ENCODE measurements around the gene C1orf35.

The C1orf35 gene

GRCh38 chr1:228089519-228090380, 13.4 kb downstream of the C1orf35 start:
- H3K4me3 ChIP-seq (replicated peaks in 1 of 2; ENCODE audit: low read depth in 2 of 2, low read length in 2 of 2), result no peak overlapping the region
- DNase-seq (ENCODE audit: low read depth in 2 of 2), result no peak
- TF ChIP-seq CTCF (IDR thresholded peaks at IDR 0.05; ENCODE audit: low read depth, low read length), result no peak

GRCh38 chr1:228088586-228089498, 14.3 kb downstream of the C1orf35 start:
- DNase-seq (ENCODE audit: low read depth in 2 of 2), result peak; percentile 17 to 46

GRCh38 chr1:228087771-228088251, 15.3 kb downstream of the C1orf35 start:
- H3K4me3 ChIP-seq (replicated peaks in 1 of 2; ENCODE audit: low read depth in 2 of 2, low read length in 2 of 2), result peak overlapping the region in 1 of 2 donors; percentile 27
- DNase-seq (ENCODE audit: low read depth in 2 of 2), result peak; percentile 84 to 90
- peak; percentile 18 for TF ChIP-seq CTCF (IDR thresholded peaks at IDR 0.05; ENCODE audit: low read depth, low read length)

More at GRCh38 chr1:228088586-228089498, 14.3 kb downstream of the C1orf35 start:
- H3K4me3 ChIP-seq (replicated peaks in 1 of 2; ENCODE audit: low read depth in 2 of 2, low read length in 2 of 2), result no peak overlapping the region
- TF ChIP-seq CTCF (IDR thresholded peaks at IDR 0.05; ENCODE audit: low read depth, low read length), result no peak

GRCh38 chr1:228085287-228085951, 17.7 kb downstream of the C1orf35 start:
- peak; percentile 90 to 91 for DNase-seq (ENCODE audit: low read depth in 2 of 2)
- no peak for TF ChIP-seq CTCF (IDR thresholded peaks at IDR 0.05; ENCODE audit: low read depth, low read length)
- H3K4me3 ChIP-seq (replicated peaks in 1 of 2; ENCODE audit: low read depth in 2 of 2, low read length in 2 of 2), result peak overlapping the region; percentile 78 to 95

GRCh38 chr1:228084797-228085196, 18.3 kb downstream of the C1orf35 start:
- no peak for DNase-seq (ENCODE audit: low read depth in 2 of 2)
- no peak for TF ChIP-seq CTCF (IDR thresholded peaks at IDR 0.05; ENCODE audit: low read depth, low read length)
- peak overlapping the region; percentile 78 to 95 for H3K4me3 ChIP-seq (replicated peaks in 1 of 2; ENCODE audit: low read depth in 2 of 2, low read length in 2 of 2)

- peak overlapping the region; percentile 78 to 95 for H3K4me3 ChIP-seq (replicated peaks in 1 of 2; ENCODE audit: low read depth in 2 of 2, low read length in 2 of 2)
- no peak for TF ChIP-seq CTCF (IDR thresholded peaks at IDR 0.05; ENCODE audit: low read depth, low read length)
- peak; percentile 74 to 91 for DNase-seq (ENCODE audit: low read depth in 2 of 2)
These were observed 18.8 kb downstream of the C1orf35 start for GRCh38 chr1:228084325-228084724.
